ENCODE results near the gene GAL. TPM values are rescaled to one million over a fixed set of nuclear protein-coding genes. Genes with fewer than 3 reads are reported as not detected.
A peak's percentile ranks its signal among the peaks of the same experiment; 100 is the strongest.

GAL gene
- total and polyA plus RNA-seq, 2 of the 8 experiments (the other 6 are each of a cell fraction or from before 2014, with no cell fraction given): 81.8 to 233 TPM

DNA sequence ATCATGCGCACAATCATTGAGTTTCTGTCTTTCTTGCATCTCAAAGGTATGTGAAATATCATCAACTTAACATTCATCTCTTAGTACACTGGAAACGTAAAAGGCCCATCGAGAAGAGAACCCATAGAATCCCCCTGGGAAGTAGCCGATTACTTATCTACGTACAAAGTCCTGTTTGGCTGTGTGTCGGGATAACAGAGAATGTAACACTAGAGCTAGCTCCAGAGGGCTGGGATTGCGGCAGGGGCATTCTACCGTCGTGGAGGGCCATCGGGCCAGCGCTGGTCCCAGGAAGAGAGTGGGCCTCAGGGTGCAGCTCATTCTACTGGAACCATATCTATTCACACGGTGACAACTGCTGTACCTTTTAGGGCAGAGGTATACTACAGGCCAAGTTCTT, 4.5 kb downstream of the GAL start:
- Histone ChIP-seq H2BK120ac (replicated peaks; ENCODE audit: low read depth, low read length) (no peak overlapping the region), H2BK15ac (ENCODE audit: low read length) (no peak overlapping the region), H4K91ac (replicated peaks; ENCODE audit: insufficient read length, low read length) (no peak overlapping the region), H2AK5ac (ENCODE audit: low read depth, low read length) (no peak overlapping the region), H3K27me3 (replicated peaks in 1 of 4; ENCODE audit: control insufficient read depth in 3 of 4, extremely low read depth in 1 of 4, insufficient read depth in 3 of 4, low read length in 3 of 4) (peaks cover 7 to 26% (median 18%) of the 10 kb centered on the region in 4 experiments; a peak in 6 of 7 replicates), H3K36me3 (ENCODE audit: control insufficient read depth in 2 of 4, insufficient read depth in 4 of 4, low read length in 3 of 4) (peaks cover 0 to 7% (median 2%) of the 10 kb centered on the region in 4 experiments; a peak in 3 of 8 replicates), H3K23ac (ENCODE audit: insufficient read length) (no peak overlapping the region), H3K23me2 (ENCODE audit: low read depth, low read length) (peaks cover 6% of the 10 kb centered on the region; the same call in 1 of the 2 replicates), H3K56ac (replicated peaks; ENCODE audit: insufficient read length, low read depth, low read length) (no peak overlapping the region), H4K5ac (ENCODE audit: insufficient read length, low read depth, low read length) (no peak overlapping the region), H3K4me2 (ENCODE audit: insufficient read depth in 1 of 2, low read depth in 2 of 2, low read length in 2 of 2) (no peak overlapping the region), H3K27ac (ENCODE audit: low read depth, low read length) (no peak overlapping the region), H3K79me2 (ENCODE audit: control insufficient read depth in 1 of 2, insufficient read depth in 2 of 2, low read length in 2 of 2) (no peaks in the 10 kb centered on the region), H3K4me1 (replicated peaks in 1 of 4; ENCODE audit: control insufficient read depth in 3 of 4, insufficient read depth in 4 of 4, low read length in 3 of 4) (peaks cover 5 to 23% (median 16%) of the 10 kb centered on the region in 4 experiments), H2BK20ac (ENCODE audit: low read length) (no peak overlapping the region), H2BK12ac (ENCODE audit: low read depth, low read length) (no peak overlapping the region), H3K9me3 (ENCODE audit: insufficient read depth in 2 of 2, low read depth in 1 of 2, low read length in 1 of 2) (no peaks in the 10 kb centered on the region), H3K79me1 (ENCODE audit: low read depth, low read length) (no peaks in the 10 kb centered on the region), H3K14ac (ENCODE audit: insufficient read length) (no peak overlapping the region), H3K4me3 (ENCODE audit: extremely low read depth in 1 of 4, insufficient read depth in 2 of 4, low read depth in 3 of 4, low read length in 4 of 4) (no peak overlapping the region), H3K18ac (ENCODE audit: extremely low read depth, low read length) (no peak overlapping the region), H3K4ac (replicated peaks; ENCODE audit: insufficient read length, low read depth, low read length) (no peak overlapping the region), H2AFZ (ENCODE audit: low read length) (no peak overlapping the region), H4K20me1 (replicated peaks in 1 of 2; ENCODE audit: control insufficient read depth in 1 of 2, insufficient read depth in 2 of 2, low read length in 2 of 2) (peaks cover 0 to 4% of the 10 kb centered on the region in 2 experiments), H4K8ac (ENCODE audit: extremely low read depth, insufficient read depth, low read length) (no peak overlapping the region), H2BK5ac (ENCODE audit: low read depth, low read length) (no peak overlapping the region), H3K9ac (replicated peaks in 1 of 4; ENCODE audit: extremely low read depth in 1 of 4, low read depth in 3 of 4, low read length in 3 of 4) (no peak overlapping the region)
- FAIRE-seq (no peak), DNase-seq (ENCODE audit: low read depth in 1 of 2, low spot score in 2 of 2) (peak in 1 of 2 experiments; percentile 40)
- WGBS, 2 experiments (ENCODE audit: extremely low coverage in 1 of 2, insufficient coverage in 1 of 2, insufficient read length in 1 of 2, insufficient replicate concordance in 2 of 2, low coverage in 1 of 2, low lambda C conversion rate in 2 of 2, missing lambda C conversion rate in 1 of 2): 90% methylated on average over 12 of the region's 12 CpGs; no CpG with 5 or more reads in 1 of the 2 experiments
- POLR2A ChIA-PET (ENCODE audit: partially characterized antibody): interaction anchor here (0.7 to 2.1 kb wide), 7 partner anchors 11 to 152 kb away, joined by 3 to 13 read pairs (median 3); no protein-coding TSS in a partner anchor
- CTCF ChIA-PET (ENCODE audit: partially characterized antibody): interaction anchor here (0.8 kb wide), 1 partner anchor 36 kb away, joined by 3 read pairs; no protein-coding TSS in a partner anchor
- no peak for TF ChIP-seq HDAC2 (IDR thresholded peaks at IDR 0.05; ENCODE audit: borderline replicate concordance in 1 of 2, low read depth in 2 of 2, low read length in 2 of 2)
- TF ChIP-seq FOSL1 (IDR thresholded peaks at IDR 0.05; ENCODE audit: insufficient read depth, low read depth, low read length): no peak
- TF ChIP-seq, protein P1, sequence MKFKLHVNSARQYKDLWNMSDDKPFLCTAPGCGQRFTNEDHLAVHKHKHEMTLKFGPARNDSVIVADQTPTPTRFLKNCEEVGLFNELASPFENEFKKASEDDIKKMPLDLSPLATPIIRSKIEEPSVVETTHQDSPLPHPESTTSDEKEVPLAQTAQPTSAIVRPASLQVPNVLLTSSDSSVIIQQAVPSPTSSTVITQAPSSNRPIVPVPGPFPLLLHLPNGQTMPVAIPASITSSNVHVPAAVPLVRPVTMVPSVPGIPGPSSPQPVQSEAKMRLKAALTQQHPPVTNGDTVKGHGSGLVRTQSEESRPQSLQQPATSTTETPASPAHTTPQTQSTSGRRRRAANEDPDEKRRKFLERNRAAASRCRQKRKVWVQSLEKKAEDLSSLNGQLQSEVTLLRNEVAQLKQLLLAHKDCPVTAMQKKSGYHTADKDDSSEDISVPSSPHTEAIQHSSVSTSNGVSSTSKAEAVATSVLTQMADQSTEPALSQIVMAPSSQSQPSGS (IDR thresholded peaks at IDR 0.05; ENCODE audit: low read length): no peak
- TF ChIP-seq, protein P2, sequence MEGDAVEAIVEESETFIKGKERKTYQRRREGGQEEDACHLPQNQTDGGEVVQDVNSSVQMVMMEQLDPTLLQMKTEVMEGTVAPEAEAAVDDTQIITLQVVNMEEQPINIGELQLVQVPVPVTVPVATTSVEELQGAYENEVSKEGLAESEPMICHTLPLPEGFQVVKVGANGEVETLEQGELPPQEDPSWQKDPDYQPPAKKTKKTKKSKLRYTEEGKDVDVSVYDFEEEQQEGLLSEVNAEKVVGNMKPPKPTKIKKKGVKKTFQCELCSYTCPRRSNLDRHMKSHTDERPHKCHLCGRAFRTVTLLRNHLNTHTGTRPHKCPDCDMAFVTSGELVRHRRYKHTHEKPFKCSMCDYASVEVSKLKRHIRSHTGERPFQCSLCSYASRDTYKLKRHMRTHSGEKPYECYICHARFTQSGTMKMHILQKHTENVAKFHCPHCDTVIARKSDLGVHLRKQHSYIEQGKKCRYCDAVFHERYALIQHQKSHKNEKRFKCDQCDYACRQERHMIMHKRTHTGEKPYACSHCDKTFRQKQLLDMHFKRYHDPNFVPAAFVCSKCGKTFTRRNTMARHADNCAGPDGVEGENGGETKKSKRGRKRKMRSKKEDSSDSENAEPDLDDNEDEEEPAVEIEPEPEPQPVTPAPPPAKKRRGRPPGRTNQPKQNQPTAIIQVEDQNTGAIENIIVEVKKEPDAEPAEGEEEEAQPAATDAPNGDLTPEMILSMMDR (IDR thresholded peaks at IDR 0.05; ENCODE audit: control extremely low read depth in 1 of 3, insufficient read depth in 1 of 3, low read depth in 1 of 3, low read length in 3 of 3): no peak
- no peak for TF ChIP-seq POLR2A (IDR thresholded peaks at IDR 0.05; ENCODE audit: control extremely low read depth in 1 of 2, low read depth in 2 of 2, low read length in 2 of 2)
- no peak for TF ChIP-seq NANOG (IDR thresholded peaks at IDR 0.05; ENCODE audit: insufficient read depth, low read depth, low read length, poor library complexity, severe bottlenecking)
- TF ChIP-seq GTF2F1 (IDR thresholded peaks at IDR 0.05; ENCODE audit: borderline replicate concordance, low read depth, low read length): no peak
- TF ChIP-seq SP2 (IDR thresholded peaks at IDR 0.05; ENCODE audit: low read length): no peak
- no peak for TF ChIP-seq CREB1 (IDR thresholded peaks at IDR 0.05)
